Endothelial cell of umbilical vein (primary cell): ENCODE results near the gene SMIM21. TPM values are rescaled to one million over a fixed set of nuclear protein-coding genes. Genes with fewer than 3 reads are reported as not detected.

Experiments
- BruUV-seq: library from RNA; stranded (reverse); fragments of 400-500 nt; replicated peaks from 2 replicates; lab custom pipeline; 2021; lab: Mats Ljungman, UMichigan
- CTCF ChIA-PET: fragments of 300-600, 350-600 bp; sonication (Branson Sonifier 250); formaldehyde crosslinking; loops from one replicate; lab custom pipeline; 2021; ENCODE audit warnings: antibody characterized with exemption, inconsistent platforms; lab: Charles Lee
- POLR2A ChIA-PET: fragments of 300-600, 350-600 bp; sonication (Branson Sonifier 250); formaldehyde crosslinking; loops from one replicate; lab custom pipeline; 2021; ENCODE audit warnings: antibody characterized with exemption, inconsistent platforms; lab: Charles Lee
- DNase-seq: peaks from one replicate; pipeline ENCODE4 v3.0.0-alpha.2; 2011; ENCODE audit warnings: low read depth, low spot score
- FAIRE-seq: peaks from 2 replicates; lab custom pipeline; 2011; peaks lifted over from hg19 to GRCh38; lab: Jason Lieb, UNC
- H2AFZ ChIP-seq: 2 replicates; pipeline ENCODE4 v1.6.0; 2012; ENCODE audit warnings: low read depth, low read length, control low read depth, inconsistent platforms
- H3K27ac ChIP-seq: 2 replicates; pipeline ENCODE4 v1.5.1; 2011; ENCODE audit warnings: low read depth, mild to moderate bottlenecking, control low read depth, low read length, moderate library complexity; ENCODE audit not compliant: insufficient read depth
- H3K27me3 ChIP-seq, 2 experiments: 2 replicates each; pipeline versions ENCODE4 v1.6.0 to v1.6.1; 2011; ENCODE audit warnings: low read length in 2 of 2, mixed read lengths in 1 of 2; ENCODE audit not compliant: control insufficient read depth in 2 of 2, insufficient read depth in 2 of 2
- H3K36me3 ChIP-seq, 2 experiments: 2 replicates in 1 of 2; 3 replicates in 1 of 2; pipeline ENCODE4 v1.5.1; 2011; ENCODE audit warnings: low read length in 2 of 2, mild to moderate bottlenecking in 1 of 2, moderate library complexity in 1 of 2; ENCODE audit not compliant: control insufficient read depth in 2 of 2, insufficient read depth in 2 of 2; ENCODE audit errors: extremely low read depth in 1 of 2
- H3K4me1 ChIP-seq: 3 replicates; pipeline ENCODE4 v1.5.1; 2011; ENCODE audit warnings: mild to moderate bottlenecking, low read length; ENCODE audit not compliant: control insufficient read depth, insufficient read depth; ENCODE audit errors: extremely low read depth
- H3K4me2 ChIP-seq: 2 replicates; pipeline ENCODE4 v1.6.1; 2011; ENCODE audit warnings: low read length, control low read depth, mixed read lengths; ENCODE audit not compliant: insufficient read depth
- H3K4me3 ChIP-seq, 3 experiments: fragments of 200-600 bp in 1 of 3; sonication (generic), shearing (Covaris generic) in 1 of 3; replicated peaks in 1 of 3; 2 replicates each; pipeline ENCODE4 v1.5.1; 2011 to 2016; ENCODE audit warnings: control low read depth in 3 of 3, low read length in 3 of 3, mild to moderate bottlenecking in 2 of 3, inconsistent platforms in 1 of 3, low read depth in 1 of 3, moderate library complexity in 1 of 3; ENCODE audit not compliant: insufficient read depth in 1 of 3
- H3K79me2 ChIP-seq: 2 replicates; pipeline ENCODE4 v1.6.0; 2012; ENCODE audit warnings: low read length, inconsistent platforms; ENCODE audit not compliant: control insufficient read depth, insufficient read depth
- H3K9ac ChIP-seq: replicated peaks from 2 replicates; pipeline ENCODE3; 2011; ENCODE audit warnings: low read length, control low read depth; ENCODE audit not compliant: insufficient read depth; ENCODE audit errors: extremely low read depth
- H3K9me1 ChIP-seq: replicated peaks from 3 replicates; pipeline ENCODE4 v1.6.0; 2011; ENCODE audit warnings: mild to moderate bottlenecking, low read length; ENCODE audit not compliant: control insufficient read depth, insufficient read depth; ENCODE audit errors: extremely low read depth
- H3K9me3 ChIP-seq: replicated peaks from 2 replicates; pipeline ENCODE4 v1.5.1; 2012; ENCODE audit warnings: low read length, inconsistent platforms; ENCODE audit not compliant: control insufficient read depth, insufficient read depth
- H4K20me1 ChIP-seq: replicated peaks from 2 replicates; pipeline ENCODE3; 2011; ENCODE audit warnings: mild to moderate bottlenecking, low read length; ENCODE audit not compliant: control insufficient read depth, insufficient read depth; ENCODE audit errors: extremely low read depth
- CTCF ChIP-seq, 2 donors: IDR thresholded peaks; 1 replicate in 1 of 2; 2 replicates in 1 of 2; pipeline ENCODE4 v1.5.1; 2011; ENCODE audit warnings: low read length in 2 of 2, mild to moderate bottlenecking in 2 of 2, moderate library complexity in 2 of 2, control low read depth in 1 of 2, inconsistent platforms in 1 of 2, low read depth in 1 of 2; ENCODE audit not compliant: insufficient read depth in 1 of 2; ENCODE audit errors: extremely low read depth in 1 of 2
- EZH2 ChIP-seq: IDR thresholded peaks from 2 replicates; pipeline ENCODE4 v1.6.1; 2012; ENCODE audit warnings: borderline replicate concordance, low read depth, mild to moderate bottlenecking, moderate library complexity, low read length, inconsistent platforms; ENCODE audit not compliant: severe bottlenecking
- FOS ChIP-seq: IDR thresholded peaks from 2 replicates; pipeline ENCODE4 v1.6.1; 2011; ENCODE audit warnings: mild to moderate bottlenecking, low read length, moderate library complexity, borderline replicate concordance; ENCODE audit not compliant: insufficient read depth
- GATA2 ChIP-seq: IDR thresholded peaks from 2 replicates; pipeline ENCODE4 v1.7.0; 2011; ENCODE audit warnings: low read depth, mild to moderate bottlenecking, moderate library complexity, mixed read lengths, low read length; ENCODE audit not compliant: insufficient read length, insufficient read depth
- JUN ChIP-seq: IDR thresholded peaks from 2 replicates; pipeline ENCODE4 v1.6.1; 2011; ENCODE audit warnings: borderline replicate concordance, low read depth; ENCODE audit not compliant: insufficient read length, insufficient read depth
- MAX ChIP-seq: IDR thresholded peaks from 2 replicates; pipeline ENCODE4 v1.6.1; 2011; ENCODE audit not compliant: insufficient read depth, insufficient read length
- MYC ChIP-seq: IDR thresholded peaks from one replicate; pipeline ENCODE4 v1.6.1; 2011; ENCODE audit warnings: mild to moderate bottlenecking, low read depth, low read length
- POLR2A ChIP-seq: IDR thresholded peaks from 2 replicates; pipeline ENCODE4 v1.6.1; 2012; ENCODE audit warnings: low read depth, mild to moderate bottlenecking, control low read depth, low read length
- POLR2AphosphoS5 ChIP-seq: IDR thresholded peaks from 2 replicates; pipeline ENCODE4 v1.6.1; 2012; ENCODE audit warnings: low read depth, mild to moderate bottlenecking, control low read depth, low read length, moderate library complexity; ENCODE audit not compliant: insufficient read depth
- dilution Hi-C: fragments of 300-500 bp; cut with MboI; formaldehyde crosslinking; loops from one replicate; pipeline ENCODE4 v1.15.0; 2019; ENCODE audit warnings: low sequenced_read_pairs; ENCODE audit not compliant: extremely low pct_ligation_motif_present
- intact Hi-C: fragments of 100-400 bp; cut with micrococcal nuclease; formaldehyde crosslinking; loops from one replicate; pipeline ENCODE4 v1.10.0; 2022
- polyA plus RNA-seq, 4 experiments: library from polyadenylated mRNA; depleted of rRNA in 3 of 4; stranded (reverse) in 3 of 4; unstranded in 1 of 4; fragments of >200 nt; gene quantifications; 2 replicates each; pipeline versions ENCODE4 v1.2.1 to v1.2.3, GENCODE V29; 2011 to 2012; ENCODE audit warnings: missing spikeins in 1 of 4
- total RNA-seq: library from RNA; stranded (reverse); gene quantifications from 2 replicates; pipeline ENCODE4 v1.2.3, GENCODE V29; 2021

The SMIM21 gene
- total and polyA plus RNA-seq, 2 donors (not counting 3 experiments of a cell fraction or from before 2014, with no cell fraction given) = not detected

GRCh38 chr18:75418293-75419005 is 9.1 kb downstream of the SMIM21 start:
- Histone ChIP-seq H3K9ac (no peak overlapping the region), H3K27ac (no peak overlapping the region), H3K79me2 (no peaks in the 10 kb centered on the region), H2AFZ (no peak overlapping the region), H3K4me1 (no peaks in the 10 kb centered on the region), H4K20me1 (no peaks in the 10 kb centered on the region), H3K27me3 (no peaks in the 10 kb centered on the region), H3K4me2 (no peak overlapping the region), H3K9me1 (no peaks in the 10 kb centered on the region), H3K36me3 (no peaks in the 10 kb centered on the region), H3K4me3 (no peak overlapping the region), H3K9me3 (no peaks in the 10 kb centered on the region)
- ChIA-PET POLR2A (no interaction called here), CTCF (no interaction called here)
- no TSS peak for BruUV-seq
- dilution Hi-C loops = no loop called here
- intact Hi-C loops = no loop called here
- no peak for FAIRE-seq
- TF ChIP-seq JUN = no peak
- no peak for TF ChIP-seq FOS
- no peak for DNase-seq

GRCh38 chr18:75410611-75411010 is 16.9 kb downstream of the SMIM21 start:
- ChIA-PET POLR2A (no interaction called here), CTCF (no interaction called here)
- TF ChIP-seq EZH2 = no peak
- no peak for TF ChIP-seq POLR2A
- no peak for TF ChIP-seq MAX
- no peak for TF ChIP-seq GATA2
- no peak for TF ChIP-seq POLR2AphosphoS5
- TF ChIP-seq CTCF (IDR thresholded peaks at IDR 0.05; ENCODE audit: extremely low read depth in 1 of 2, insufficient read depth in 1 of 2, low read depth in 1 of 2, low read length in 2 of 2) = no peak
- TF ChIP-seq JUN = no peak
- no peak for TF ChIP-seq FOS
- no peak for TF ChIP-seq MYC
- no TSS peak for BruUV-seq
- FAIRE-seq (no peak), DNase-seq (no peak)
- H3K9me1 ChIP-seq = no peaks in the 10 kb centered on the region
- no peak overlapping the region for H3K27ac ChIP-seq
- H3K79me2 ChIP-seq = no peaks in the 10 kb centered on the region
- intact Hi-C loops = no loop called here
- H2AFZ ChIP-seq = no peak overlapping the region
- H3K4me2 ChIP-seq = no peak overlapping the region
- no peaks in the 10 kb centered on the region for H3K4me1 ChIP-seq
- no peaks in the 10 kb centered on the region for H3K9me3 ChIP-seq
- H3K27me3 ChIP-seq = no peaks in the 10 kb centered on the region
- dilution Hi-C loops = no loop called here
- H4K20me1 ChIP-seq = no peaks in the 10 kb centered on the region
- H3K36me3 ChIP-seq = no peaks in the 10 kb centered on the region
- no peak overlapping the region for H3K4me3 ChIP-seq
- H3K9ac ChIP-seq = no peak overlapping the region
